GM21515 (cell line): ENCODE results near the gene UNK.

Experiments used
- ATAC-seq: cut with Tn5 transposase; IDR thresholded peaks from one replicate; pipeline ENCODE4 v1.9.1; 2021; ENCODE audit not compliant: unreplicated experiment

Gene UNK

DNA sequence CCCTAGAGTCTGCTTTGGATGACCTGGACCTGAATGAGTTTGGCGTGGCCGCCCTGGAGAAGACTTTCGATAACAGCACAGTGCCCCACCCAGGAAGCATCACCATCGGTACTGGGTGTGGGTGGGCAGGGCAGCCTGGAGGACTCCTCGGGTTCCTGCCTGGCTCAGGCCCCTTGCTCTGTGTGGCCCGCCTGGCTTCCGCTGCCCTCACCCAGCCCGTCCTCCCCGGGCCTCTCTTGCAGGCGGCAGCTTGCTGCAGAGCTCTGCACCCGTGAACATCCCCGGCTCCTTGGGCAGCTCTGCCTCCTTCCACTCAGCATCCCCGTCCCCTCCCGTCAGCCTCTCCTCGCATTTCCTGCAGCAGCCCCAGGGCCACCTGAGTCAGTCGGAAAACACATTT is 35.1 kb downstream of the UNK start:
- no peak for ATAC-seq

DNA sequence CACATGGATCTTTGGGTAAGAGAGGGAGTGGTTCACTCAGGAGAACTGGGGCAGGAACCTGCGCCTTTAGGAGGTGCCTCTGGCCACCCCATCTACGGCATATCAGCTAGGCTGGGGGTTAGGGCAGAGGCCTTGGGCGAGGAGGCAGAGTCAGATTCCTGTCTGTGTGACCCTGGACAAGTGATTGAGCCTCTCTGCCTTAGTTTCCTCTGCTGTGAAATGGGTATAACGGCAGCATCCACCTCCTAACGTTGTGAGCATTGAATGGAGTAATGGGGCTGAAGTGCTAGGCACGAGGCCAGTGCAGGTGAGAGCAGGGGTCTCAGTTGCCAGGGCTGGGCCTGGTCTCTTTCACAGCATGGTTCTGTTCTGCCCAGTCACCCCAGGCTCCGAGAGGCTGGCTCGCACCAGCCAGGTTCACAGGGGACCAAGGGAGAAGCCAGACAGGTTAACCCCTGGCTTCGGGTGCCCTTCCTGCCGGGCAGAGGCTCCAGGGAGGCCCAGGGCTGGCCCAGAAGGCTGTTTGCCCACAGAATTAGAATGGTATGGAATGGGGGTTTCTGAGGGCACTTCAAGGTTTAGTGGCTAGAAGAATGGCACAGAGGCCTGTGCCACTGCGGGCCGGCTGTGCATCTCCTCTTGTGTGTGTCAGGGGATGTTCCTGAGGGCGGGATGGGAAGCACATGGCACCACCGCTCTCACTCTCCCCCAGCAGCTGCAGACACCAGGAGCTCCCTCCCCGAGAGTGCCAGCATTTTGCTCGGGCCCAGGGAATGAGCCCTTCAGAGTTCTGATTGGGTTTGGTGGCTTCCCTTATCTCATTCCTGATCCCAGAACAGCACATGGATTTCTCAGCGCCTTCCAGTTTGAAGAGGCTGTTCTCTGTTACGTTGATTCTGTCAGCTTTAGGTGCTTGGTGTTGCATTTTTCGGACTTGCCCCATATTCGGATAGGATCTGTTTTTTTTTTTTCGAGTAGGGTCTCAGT is 35.8 kb downstream of the UNK start:
- ATAC-seq: no peak

GRCh38 chr17:75821552-75821951 is 36.9 kb downstream of the UNK start:
- no peak for ATAC-seq

DNA sequence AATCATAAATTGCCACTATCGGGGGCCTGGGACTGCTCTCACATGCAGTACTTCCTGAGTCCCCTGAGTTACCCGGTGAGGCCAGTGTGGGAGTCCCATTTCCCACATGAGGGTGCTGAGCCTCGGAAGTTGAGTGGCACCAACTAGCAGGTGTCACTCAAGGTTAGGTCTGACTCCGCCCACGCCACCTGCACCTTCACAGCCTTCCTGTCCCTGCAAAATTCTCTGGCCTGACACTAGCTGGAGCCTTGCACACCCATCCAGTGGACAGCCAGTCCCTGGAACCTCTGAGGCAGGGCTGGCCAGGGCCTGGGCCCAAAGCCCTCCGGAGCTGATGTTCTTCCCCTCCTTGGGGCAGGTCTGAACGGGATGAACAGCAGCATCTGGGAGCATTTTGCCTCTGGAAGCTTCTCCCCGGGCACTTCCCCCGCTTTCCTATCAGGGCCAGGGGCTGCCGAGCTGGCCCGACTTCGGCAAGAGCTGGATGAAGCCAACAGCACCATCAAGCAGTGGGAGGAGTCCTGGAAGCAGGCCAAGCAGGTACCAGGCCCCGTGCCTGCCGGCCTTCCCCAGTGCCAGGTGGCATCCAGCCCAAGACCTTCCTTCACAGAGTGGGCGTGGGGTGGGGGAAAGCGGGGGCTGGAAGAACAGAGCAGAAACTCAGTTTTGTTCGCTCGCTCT is 37.7 kb downstream of the UNK start:
- no peak for ATAC-seq

GRCh38 chr17:75822800-75823166 is 38.2 kb downstream of the UNK start:
- no peak for ATAC-seq

DNA sequence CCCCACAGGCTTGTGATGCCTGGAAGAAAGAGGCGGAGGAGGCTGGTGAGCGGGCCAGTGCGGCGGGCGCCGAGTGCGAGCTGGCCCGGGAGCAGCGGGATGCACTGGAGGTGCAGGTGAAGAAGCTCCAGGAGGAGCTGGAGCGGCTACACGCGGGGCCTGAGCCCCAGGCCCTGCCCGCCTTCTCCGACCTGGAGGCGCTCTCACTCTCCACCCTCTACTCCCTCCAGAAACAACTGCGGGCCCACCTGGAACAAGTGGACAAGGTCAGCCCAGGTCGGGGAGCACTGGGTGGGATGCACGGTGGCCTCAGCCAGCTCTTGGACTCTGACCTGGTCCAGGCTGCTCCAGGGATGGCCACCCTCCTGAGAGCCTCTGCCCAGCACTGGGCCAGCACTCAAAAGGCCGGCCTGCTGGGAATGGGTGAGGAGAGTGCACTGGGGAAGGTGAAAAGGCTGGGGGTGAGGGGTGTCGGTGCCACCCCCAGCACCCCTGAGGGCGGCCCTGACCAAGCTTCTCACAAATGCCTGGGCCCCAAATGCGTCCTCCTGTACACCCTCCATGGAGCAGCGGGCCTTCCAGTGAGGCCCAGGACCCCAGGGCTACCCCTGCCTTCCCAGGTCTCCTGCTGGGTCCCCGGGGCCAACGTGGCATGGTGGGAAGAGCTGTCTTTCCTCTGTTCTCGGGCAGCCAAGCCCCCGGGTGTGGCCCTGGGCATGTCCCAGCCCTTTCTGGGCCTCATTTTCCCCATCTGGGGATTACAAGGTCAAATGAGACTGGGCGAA is 38.8 kb downstream of the UNK start:
- ATAC-seq: no peak

DNA sequence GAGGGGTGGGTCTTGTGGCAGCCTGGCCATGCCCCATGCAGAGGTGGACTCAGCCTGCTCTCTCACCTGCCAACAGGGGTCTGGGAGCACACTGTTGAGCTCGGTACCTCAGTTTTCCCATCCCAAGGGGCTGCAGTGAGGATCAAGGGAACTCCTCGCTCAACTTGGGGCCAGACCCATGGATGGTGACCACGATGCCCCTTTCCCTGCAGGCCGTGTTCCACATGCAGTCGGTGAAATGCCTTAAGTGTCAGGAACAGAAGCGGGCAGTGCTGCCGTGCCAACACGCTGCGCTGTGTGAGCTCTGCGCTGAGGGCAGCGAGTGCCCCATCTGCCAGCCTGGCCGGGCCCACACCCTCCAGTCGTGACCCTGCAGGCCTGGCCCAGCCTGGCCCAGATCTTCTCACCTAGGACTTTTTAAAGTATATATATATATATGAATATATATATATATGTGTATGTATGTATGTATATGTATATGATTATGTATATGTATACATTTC is 39.5 kb downstream of the UNK start:
- ATAC-seq: no peak

GRCh38 chr17:75824666-75825065 is 40.1 kb downstream of the UNK start:
- ATAC-seq: no peak

DNA sequence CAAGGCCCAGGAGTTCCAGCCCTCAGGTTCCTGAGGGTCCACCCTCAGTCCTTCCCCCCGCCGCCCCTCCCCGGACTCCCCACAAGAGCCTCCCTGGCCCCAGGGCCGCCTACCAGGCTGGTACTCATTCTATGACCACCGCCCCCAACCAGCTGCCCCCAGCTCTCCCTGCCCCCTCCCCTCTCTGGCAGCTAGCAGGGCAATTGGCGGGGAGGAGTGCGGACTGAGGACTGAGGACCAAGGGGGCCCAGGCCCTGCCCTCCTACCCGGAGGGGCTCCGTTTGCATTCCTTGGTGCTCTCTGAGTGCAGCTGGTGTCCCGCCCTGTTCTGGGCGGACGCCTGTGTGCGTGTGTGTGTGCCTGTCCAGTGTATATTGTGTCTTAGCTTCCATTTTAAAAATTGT is 40.5 kb downstream of the UNK start:
- no peak for ATAC-seq

- no peak for ATAC-seq
Measured at GRCh38 chr17:75825748-75826370, 41.3 kb downstream of the UNK start.

GRCh38 chr17:75826561-75827307 is 42.1 kb downstream of the UNK start:
- no peak for ATAC-seq

GRCh38 chr17:75827308-75828075 is 42.9 kb downstream of the UNK start:
- no peak for ATAC-seq

- no peak for ATAC-seq
Measured at GRCh38 chr17:75828076-75828400, 43.4 kb downstream of the UNK start.

- ATAC-seq: no peak
Measured at GRCh38 chr17:75828741-75829140, 44.1 kb downstream of the UNK start.

DNA sequence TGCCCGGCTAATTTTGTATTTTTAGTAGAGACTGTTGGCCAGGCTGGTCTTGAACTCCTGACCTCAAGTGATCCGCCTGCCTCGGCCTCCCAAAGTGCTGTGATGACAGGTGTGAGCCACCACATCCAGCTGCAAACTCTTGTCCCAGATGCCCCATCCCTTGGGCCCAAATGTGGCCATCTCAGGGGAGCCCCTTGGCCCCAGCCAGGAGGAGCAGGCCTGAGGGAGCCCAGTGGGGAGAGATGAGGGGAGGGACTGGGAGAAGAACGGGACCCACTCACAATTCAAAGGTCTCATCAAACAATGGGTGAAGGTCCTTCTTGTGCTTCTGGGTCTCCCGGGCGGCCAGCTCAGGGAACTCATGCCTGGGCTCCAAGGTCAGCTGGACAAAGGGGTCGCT is 45.1 kb downstream of the UNK start:
- no peak for ATAC-seq

- no peak for ATAC-seq
Measured at GRCh38 chr17:75830164-75831031, 45.8 kb downstream of the UNK start.

GRCh38 chr17:75831032-75831571 is 46.5 kb downstream of the UNK start:
- ATAC-seq: no peak

DNA sequence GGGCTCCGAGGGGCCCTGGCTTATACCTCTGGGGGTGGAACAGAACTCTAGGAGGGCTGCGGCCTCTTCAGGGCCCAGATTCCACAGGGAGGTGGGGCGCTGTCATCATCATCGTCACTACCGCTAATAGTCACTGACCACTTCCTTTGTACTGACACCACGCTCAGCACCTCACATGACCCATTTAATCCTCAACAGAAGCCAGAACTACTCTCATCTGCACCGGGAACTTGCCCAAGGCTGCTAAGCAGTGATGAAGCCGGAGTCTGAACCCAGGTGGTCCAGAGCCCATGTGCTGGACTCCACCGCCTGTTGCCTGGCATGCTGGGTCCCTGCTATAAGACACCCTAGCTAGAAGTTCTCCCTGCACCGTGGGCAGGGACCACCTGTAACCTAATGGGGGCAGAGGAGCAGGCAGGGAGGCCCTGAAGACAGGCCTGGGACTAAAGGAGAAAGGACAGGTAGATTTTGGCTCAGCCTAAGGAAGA is 47.6 kb downstream of the UNK start:
- ATAC-seq: no peak
